A172 (cell line): ENCODE data around the gene PRMT2. TPM values are rescaled to one million over a fixed set of nuclear protein-coding genes. Genes with fewer than 3 reads are reported as not detected.
A peak's percentile ranks its signal among the peaks of the same experiment; 100 is the strongest.

Source experiments
- DNase-seq: peaks from one replicate; pipeline ENCODE4 v3.0.0-alpha.2; 2015; ENCODE audit warnings: low spot score
- total RNA-seq: library from RNA; depleted of rRNA; stranded (reverse); fragments of >200 nt; shearing (Covaris generic); gene quantifications from 2 replicates; pipeline ENCODE4 v1.2.3, GENCODE V29; 2014

PRMT2 gene
- total RNA-seq, 1 experiment from 2014 or later: 118 TPM

GRCh38 chr21:46641656-46642055 is 6.2 kb downstream of the PRMT2 start:
- DNase-seq: no peak

GRCh38 chr21:46643379-46644177 is 8.1 kb downstream of the PRMT2 start:
- DNase-seq: no peak

- DNase-seq: no peak
Measured at GRCh38 chr21:46645840-46646239, 10.4 kb downstream of the PRMT2 start.

- no peak for DNase-seq
Measured at GRCh38 chr21:46646541-46647154, 11.2 kb downstream of the PRMT2 start.

GRCh38 chr21:46648539-46648938 is 13.1 kb downstream of the PRMT2 start:
- DNase-seq: no peak

GRCh38 chr21:46649356-46649755 is 13.9 kb downstream of the PRMT2 start:
- DNase-seq: no peak

GRCh38 chr21:46650476-46651098 is 15.1 kb downstream of the PRMT2 start:
- DNase-seq: no peak

- no peak for DNase-seq
Measured at GRCh38 chr21:46651121-46651520, 15.6 kb downstream of the PRMT2 start.

- DNase-seq: no peak
Measured at GRCh38 chr21:46655230-46655629, 19.8 kb downstream of the PRMT2 start.

GRCh38 chr21:46656820-46657219 is 21.3 kb downstream of the PRMT2 start:
- no peak for DNase-seq

- DNase-seq: no peak
Measured at GRCh38 chr21:46660505-46660904, 25.0 kb downstream of the PRMT2 start.

- no peak for DNase-seq
Measured at GRCh38 chr21:46661211-46661625, 25.7 kb downstream of the PRMT2 start.

- no peak for DNase-seq
Measured at GRCh38 chr21:46661642-46662366, 26.3 kb downstream of the PRMT2 start.

- DNase-seq: no peak
Measured at GRCh38 chr21:46662367-46662654, 26.8 kb downstream of the PRMT2 start.

- DNase-seq: no peak
Measured at GRCh38 chr21:46662765-46663500, 27.5 kb downstream of the PRMT2 start.

- no peak for DNase-seq
Measured at GRCh38 chr21:46663754-46664153, 28.3 kb downstream of the PRMT2 start.

GRCh38 chr21:46664316-46664995 is 29.0 kb downstream of the PRMT2 start:
- no peak for DNase-seq

GRCh38 chr21:46665566-46665965 is 30.1 kb downstream of the PRMT2 start:
- DNase-seq: no peak

- DNase-seq: peak; percentile 3
Measured at GRCh38 chr21:46666941-46667740, 31.7 kb downstream of the PRMT2 start.

GRCh38 chr21:46667741-46668380 is 32.4 kb downstream of the PRMT2 start:
- DNase-seq: peak; percentile 77
